H1 (cell line): ENCODE results near the gene NAT8L.

Source experiments
- CBX8 ChIP-seq: fragments of 300-800, 300-1000 bp; sonication (generic); IDR thresholded peaks from 2 replicates; pipeline ENCODE4 v1.7.1; 2016; ENCODE audit warnings: low read depth, low read length, borderline replicate concordance
- CREB1 ChIP-seq: IDR thresholded peaks from 2 replicates; pipeline ENCODE4 v1.6.1; 2012; ENCODE audit warnings: inconsistent platforms
- EP300 ChIP-seq, 2 experiments: IDR thresholded peaks; 1 replicate in 1 of 2; 2 replicates in 1 of 2; pipeline ENCODE4 v1.6.1; 2011 to 2012; ENCODE audit warnings: low read depth in 2 of 2, low read length in 2 of 2, mild to moderate bottlenecking in 2 of 2, borderline replicate concordance in 1 of 2, inconsistent platforms in 1 of 2, moderate library complexity in 1 of 2
- EZH2 ChIP-seq: fragments of 200-600 bp; sonication (generic); IDR thresholded peaks from 2 replicates; pipeline ENCODE4 v1.7.1; 2012; ENCODE audit warnings: low read depth, mild to moderate bottlenecking, moderate library complexity, low read length, inconsistent platforms; ENCODE audit not compliant: severe bottlenecking
- GTF2F1 ChIP-seq: IDR thresholded peaks from 2 replicates; pipeline ENCODE4 v1.6.1; 2012; ENCODE audit warnings: low read depth, low read length, improper control_type of control experiment, borderline replicate concordance
- MAX ChIP-seq: IDR thresholded peaks from 2 replicates; pipeline ENCODE4 v1.6.1; 2012; ENCODE audit warnings: inconsistent platforms
- RXRA ChIP-seq: IDR thresholded peaks from 2 replicates; pipeline ENCODE4 v1.6.1; 2011; ENCODE audit warnings: low read depth, mild to moderate bottlenecking, low read length, moderate library complexity; ENCODE audit not compliant: insufficient read depth

- no peak for TF ChIP-seq CBX8
- TF ChIP-seq RXRA, result no peak
- TF ChIP-seq GTF2F1, result no peak
- TF ChIP-seq CREB1, result no peak
- no peak for TF ChIP-seq MAX
- TF ChIP-seq EZH2, result no peak
- no peak for TF ChIP-seq EP300 (IDR thresholded peaks at IDR 0.05; ENCODE audit: borderline replicate concordance in 1 of 2, low read depth in 2 of 2, low read length in 2 of 2)
Observed at GRCh38 chr4:2047031-2047660, 12.0 kb upstream of the NAT8L start.
